ENCODE data around the gene GARIN5B.
"Not testable (repeated sequence)": the region's sequence is repeated elsewhere in the genome, so short reads cannot be mapped to it uniquely, and the experiment has no call there.

The GARIN5B gene
- 0 to 0.04 reads per million in 2 donors for total RNA-seq

DNA sequence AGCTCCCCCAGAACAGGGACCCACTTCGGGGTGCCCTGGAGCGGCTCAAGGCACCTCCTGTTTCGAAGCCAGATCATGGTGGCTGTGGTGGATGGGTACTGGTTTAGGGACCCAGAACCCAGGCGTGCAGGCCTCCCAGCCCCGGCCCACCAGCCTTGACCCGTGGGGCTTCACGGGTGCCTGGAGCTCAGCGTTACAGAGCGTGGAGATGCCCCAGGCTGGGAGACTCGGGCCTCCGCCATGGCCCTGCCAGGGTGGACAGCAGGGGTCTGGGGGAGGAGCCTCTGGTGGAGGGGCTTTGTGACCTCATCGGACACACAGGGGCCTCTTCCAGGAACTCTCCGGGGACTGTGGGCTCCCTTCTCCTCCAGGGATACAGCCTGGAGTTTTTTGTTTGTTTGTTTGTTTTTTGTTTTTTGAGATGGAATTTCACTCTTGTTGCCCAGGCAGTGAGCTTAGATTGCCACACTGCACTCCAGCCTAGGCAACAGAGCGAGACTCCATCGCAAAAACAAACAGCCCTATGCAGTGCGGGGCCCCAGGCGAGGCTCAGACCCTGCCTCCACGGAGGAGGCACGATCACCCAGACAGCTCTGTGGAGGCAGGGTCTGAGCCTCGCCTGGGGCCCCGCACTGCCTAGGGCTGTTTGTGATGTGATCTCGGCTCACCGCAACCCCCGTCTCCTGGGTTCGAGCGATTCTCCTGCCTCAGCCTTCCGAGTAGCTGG lies at the start of gene GARIN5B:
GARIN5B (minus strand) TSS at position 271 of the 727 bp plus-strand sequence; CDS start at position 77, 194 bp downstream.
- no peak for DNase-seq

- no peak for DNase-seq
These were observed 47.1 kb upstream of the GARIN5B start for GRCh38 chr19:55410168-55410567.

DNA sequence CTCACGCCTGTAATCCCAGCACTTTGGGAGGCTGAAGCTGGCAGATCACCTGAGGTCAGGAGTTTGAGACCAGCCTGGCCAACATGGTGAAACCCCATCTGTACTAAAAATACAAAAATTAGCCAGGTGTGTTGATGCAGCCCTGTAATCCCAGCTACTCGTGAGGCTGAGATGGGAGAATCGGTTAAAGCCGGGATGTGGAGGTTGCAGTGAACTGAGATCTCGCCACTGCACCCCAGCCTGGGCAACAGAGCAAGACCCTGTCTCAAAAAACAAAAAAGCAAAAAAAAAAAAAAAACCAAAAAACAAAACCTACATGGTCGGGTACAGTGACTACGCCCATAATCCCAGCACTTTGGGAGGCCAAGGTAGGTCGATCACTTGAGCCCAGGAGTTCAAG lies 46.1 kb upstream of the GARIN5B start:
- not testable (repeated sequence) for DNase-seq

GRCh38 chr19:55408533-55408872 lies 45.4 kb upstream of the GARIN5B start:
- DNase-seq: no peak

GRCh38 chr19:55407800-55408532 lies 44.9 kb upstream of the GARIN5B start:
- DNase-seq: peak; percentile 92

GRCh38 chr19:55407550-55407799 lies 44.4 kb upstream of the GARIN5B start, which contains the start of gene UBE2S:
Gene UBE2S, minus strand, starts transcription at chr19:55407788. Its CDS starts 199 bp downstream, at chr19:55407589.
- not testable (repeated sequence) for DNase-seq

DNA sequence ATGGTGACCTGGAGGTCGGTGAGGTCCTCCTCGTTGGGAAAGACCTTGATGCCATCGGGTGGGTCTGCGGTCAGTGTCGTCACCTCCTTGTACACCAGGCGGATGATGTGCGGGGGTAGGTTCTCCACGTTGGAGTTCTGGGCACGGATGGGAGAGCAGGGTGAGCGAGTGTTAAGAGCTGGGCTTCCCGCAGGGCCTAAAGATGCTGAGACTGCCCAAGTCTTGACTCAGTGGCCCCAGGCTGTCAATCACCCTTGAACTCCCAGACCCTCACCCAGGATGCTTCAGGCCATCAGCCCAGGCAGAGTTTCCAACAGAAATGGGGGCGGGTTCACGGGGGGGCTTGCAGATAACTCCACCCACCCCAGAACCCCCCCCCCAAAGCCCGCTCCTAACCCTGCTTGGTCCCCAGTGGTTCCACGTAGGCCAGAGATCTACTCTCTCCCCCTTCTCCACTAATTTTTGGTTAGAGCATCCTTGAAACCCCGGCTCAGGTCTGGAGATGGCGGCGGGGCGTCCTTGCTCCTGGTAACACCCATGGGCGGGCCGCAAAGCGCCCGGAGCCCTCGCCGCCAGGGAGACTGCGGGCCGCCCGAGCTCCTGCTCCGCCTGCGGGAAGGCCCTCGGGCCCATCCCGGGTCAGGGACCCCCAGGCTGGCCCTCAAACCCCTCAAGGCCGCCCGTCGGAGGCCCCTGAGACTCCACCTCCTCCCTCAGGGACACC lies 43.9 kb upstream of the GARIN5B start:
- DNase-seq: no peak

- no peak for DNase-seq
These were observed 43.2 kb upstream of the GARIN5B start for GRCh38 chr19:55406091-55406825.

DNA sequence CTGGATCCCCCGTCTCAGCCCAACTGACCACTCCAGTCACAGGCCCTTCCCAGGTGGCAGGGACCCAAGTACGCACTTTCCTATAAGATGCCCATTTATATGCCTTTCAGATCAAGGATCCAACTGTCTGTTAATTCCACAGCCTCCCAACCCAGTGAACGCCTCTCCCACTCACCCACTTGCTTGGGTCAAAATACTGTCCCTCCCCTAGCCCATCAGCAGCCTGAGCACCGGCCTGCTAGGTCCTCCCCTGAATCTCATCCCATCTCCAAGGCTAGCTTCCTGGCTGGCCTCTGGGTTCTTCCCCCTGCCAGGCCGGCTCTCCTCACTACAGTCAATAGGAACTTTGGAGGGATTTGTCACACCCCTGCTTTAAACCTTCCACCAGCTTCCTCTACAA lies 42.6 kb upstream of the GARIN5B start:
- DNase-seq: no peak

- DNase-seq: no peak
These were observed 39.4 kb upstream of the GARIN5B start for GRCh38 chr19:55402509-55402908.

DNA sequence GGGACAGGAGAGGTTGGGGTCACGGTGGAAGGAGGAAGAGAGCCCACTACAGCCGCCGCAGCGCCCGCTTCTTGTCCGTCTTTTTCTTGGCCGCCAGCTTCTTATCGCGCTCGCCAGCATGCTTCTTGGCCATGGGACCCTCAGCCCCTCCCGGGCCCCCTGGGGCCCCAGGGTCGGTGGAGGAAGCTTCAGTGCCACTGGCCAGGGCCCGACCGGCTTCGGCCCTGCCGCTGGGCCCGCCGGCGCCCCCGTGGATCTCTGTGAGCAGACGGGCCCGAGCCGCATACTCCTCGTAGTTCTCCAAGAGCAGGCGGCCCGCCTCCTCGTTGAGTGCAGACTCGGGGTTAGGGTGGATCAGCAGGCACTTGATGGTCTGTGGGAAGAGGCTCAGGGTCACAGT lies 38.3 kb upstream of the GARIN5B start:
- DNase-seq: not testable (repeated sequence)

GRCh38 chr19:55400281-55401087 lies 37.4 kb upstream of the GARIN5B start:
- DNase-seq: no peak

GRCh38 chr19:55398200-55398925 lies 35.3 kb upstream of the GARIN5B start:
- DNase-seq: no peak

DNA sequence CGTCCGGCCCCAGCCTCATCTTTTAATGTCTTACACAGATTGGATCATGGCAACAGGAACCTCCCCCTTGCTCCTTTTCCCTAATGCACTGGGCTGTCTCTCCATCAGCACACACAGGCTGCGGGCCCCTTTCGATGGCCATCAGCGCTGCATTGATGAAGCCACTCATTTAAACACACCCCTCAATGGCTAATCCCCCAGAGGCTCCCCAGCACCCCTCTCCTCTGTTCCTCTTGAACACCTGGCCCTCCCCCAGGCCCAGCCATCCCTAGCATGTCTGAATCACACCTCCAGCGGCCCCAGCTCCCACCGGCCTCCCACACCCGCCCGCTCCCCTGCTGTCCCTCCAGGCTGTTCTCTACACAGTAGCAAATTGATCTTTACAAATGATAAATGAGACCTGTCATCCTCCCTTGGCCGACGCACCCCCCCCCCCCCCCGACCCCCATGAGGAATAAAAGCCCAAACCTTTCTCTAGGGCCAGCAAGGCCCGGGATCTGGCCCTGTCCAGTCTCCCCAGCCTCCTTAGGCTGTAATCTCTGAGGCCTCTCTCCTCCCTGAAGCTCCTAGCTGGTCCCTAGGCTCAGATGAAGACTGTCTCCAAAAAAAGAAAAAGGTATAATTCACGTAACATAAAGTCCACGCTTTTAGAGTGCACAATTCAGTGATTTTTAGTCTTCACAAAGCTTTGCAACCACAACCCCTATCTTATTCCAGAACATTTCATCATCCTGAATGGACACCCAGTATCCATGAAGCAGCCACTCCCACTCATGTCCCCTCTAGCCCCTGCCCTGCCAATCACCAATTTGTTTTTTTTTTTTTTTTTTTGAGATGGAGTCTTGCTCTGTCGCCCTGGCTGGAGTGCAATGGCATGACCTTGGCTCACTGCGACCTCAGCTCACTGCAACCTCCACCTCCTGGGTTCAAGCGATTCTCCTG lies 30.0 kb upstream of the GARIN5B start:
- DNase-seq: no peak

- DNase-seq: no peak
These were observed 28.9 kb upstream of the GARIN5B start for GRCh38 chr19:55391702-55392615.

- no peak for DNase-seq
These were observed 28.2 kb upstream of the GARIN5B start for GRCh38 chr19:55391191-55391670.

DNA sequence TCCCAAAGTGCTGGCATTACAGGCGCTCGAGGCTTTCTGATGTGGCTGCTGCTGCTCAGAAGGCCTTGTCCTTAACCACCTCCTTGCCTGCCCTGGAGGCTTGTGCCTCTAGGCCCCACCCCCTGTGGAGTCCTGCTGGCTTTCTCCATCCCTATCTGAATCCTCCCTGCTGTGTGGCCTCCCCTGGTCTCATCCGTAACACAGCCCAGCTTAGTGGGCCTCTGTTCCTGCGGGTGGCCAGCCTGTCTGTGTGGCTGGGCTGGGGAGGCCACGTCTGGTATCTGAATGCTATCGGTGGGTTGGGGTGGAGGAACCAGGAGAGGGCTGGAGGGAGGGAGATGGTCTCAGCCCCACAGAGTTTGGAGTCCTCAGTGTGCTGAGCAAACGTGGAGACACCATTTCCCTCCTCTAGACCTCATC lies 27.4 kb upstream of the GARIN5B start:
- DNase-seq: no peak

DNA sequence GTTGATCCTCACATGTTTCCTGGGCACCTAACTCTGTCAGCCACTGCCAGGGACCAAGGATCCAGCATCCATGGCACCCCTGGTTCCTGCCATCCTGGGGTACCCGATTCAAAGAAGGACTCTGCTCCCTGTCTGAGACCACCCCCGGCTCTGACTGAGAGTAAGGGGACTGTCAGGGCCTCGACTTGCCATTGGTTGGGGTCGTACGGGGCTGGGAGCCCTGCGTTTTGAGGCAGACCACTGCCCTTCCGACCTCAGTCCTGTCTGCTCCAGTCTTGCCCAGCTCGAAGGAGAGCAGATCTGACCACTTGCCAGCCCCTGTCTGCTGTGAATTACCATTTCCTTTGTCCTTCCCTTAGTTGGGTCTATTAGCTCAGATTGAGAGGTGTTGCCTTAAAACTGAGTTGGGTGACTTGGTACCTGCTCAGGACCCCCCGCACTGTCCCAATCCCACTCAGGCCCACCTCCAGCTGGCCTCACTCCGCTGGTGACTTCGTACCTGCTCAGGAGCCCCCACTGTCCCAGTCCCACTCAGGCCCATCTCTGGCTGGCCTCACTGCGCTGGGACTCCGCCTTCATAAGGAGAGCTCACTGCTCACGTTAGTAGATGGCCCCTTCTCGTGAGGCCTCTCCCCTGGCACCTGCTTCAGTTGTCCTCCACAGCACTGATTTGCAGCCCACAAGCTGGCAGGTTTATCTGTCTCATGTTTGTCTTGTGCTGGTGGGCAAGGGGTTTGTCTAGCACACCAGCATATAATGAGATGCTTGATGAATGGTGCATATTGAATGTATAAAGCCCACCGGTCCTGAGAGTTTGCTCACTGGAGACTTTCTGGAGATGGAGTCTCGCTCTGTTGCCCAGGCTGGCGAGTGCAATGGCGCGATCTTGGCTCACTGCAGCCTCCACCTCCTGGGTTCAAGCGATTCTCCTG lies 26.6 kb upstream of the GARIN5B start:
- DNase-seq: no peak

Data from activated gamma-delta T cell (primary cell).